ENCODE data around the gene ZNF432.

DNA sequence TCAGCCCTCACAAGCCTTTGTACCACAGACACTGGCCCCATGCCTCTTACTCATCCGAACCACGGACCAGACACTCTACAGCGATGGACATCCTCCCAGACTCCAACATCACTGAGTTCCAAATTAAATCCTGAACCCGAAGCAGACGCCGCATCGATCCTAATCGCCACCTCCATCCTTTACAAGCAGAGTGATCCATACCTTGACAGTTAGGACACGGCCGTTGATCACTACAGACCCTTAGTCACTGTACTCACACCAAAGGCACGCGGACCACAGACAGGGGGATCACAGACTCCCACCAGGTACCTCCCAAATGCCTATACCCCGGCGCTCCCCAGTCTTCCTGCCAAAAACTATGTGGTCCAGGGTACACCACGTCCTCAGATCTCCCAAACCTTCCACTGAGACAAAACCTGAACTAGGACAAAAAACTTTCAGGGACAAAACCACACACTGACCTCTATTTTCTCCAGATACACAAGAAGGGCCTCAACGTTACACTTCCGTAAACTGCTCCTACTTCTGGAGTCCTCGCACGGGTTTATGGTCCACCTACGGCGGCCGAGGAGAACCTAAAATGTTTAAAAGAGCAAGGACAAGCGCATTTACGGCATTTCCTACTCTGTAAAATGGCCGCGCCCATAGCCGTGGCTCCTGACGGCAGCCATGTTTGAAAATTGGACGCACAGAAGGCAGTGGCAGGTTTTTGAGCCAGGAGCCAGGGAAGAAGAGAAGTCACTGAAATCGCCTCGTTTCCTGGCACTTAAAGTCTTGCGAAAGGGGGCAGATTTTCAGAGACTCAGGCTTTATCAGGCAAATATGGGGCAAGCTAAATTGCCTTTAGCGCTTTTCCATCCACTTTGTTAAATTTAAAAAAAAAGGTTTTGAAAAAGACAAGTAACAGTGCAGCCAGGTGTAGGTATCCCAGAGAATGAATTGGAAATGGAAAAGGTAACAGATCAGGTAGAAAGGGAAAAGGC, 62.0 kb downstream of the ZNF432 start, which contains the start of gene ZNF350:
- TF ChIP-seq, protein P1, sequence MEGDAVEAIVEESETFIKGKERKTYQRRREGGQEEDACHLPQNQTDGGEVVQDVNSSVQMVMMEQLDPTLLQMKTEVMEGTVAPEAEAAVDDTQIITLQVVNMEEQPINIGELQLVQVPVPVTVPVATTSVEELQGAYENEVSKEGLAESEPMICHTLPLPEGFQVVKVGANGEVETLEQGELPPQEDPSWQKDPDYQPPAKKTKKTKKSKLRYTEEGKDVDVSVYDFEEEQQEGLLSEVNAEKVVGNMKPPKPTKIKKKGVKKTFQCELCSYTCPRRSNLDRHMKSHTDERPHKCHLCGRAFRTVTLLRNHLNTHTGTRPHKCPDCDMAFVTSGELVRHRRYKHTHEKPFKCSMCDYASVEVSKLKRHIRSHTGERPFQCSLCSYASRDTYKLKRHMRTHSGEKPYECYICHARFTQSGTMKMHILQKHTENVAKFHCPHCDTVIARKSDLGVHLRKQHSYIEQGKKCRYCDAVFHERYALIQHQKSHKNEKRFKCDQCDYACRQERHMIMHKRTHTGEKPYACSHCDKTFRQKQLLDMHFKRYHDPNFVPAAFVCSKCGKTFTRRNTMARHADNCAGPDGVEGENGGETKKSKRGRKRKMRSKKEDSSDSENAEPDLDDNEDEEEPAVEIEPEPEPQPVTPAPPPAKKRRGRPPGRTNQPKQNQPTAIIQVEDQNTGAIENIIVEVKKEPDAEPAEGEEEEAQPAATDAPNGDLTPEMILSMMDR (IDR thresholded peaks at IDR 0.05), result no peak
- TF ChIP-seq, protein P2, sequence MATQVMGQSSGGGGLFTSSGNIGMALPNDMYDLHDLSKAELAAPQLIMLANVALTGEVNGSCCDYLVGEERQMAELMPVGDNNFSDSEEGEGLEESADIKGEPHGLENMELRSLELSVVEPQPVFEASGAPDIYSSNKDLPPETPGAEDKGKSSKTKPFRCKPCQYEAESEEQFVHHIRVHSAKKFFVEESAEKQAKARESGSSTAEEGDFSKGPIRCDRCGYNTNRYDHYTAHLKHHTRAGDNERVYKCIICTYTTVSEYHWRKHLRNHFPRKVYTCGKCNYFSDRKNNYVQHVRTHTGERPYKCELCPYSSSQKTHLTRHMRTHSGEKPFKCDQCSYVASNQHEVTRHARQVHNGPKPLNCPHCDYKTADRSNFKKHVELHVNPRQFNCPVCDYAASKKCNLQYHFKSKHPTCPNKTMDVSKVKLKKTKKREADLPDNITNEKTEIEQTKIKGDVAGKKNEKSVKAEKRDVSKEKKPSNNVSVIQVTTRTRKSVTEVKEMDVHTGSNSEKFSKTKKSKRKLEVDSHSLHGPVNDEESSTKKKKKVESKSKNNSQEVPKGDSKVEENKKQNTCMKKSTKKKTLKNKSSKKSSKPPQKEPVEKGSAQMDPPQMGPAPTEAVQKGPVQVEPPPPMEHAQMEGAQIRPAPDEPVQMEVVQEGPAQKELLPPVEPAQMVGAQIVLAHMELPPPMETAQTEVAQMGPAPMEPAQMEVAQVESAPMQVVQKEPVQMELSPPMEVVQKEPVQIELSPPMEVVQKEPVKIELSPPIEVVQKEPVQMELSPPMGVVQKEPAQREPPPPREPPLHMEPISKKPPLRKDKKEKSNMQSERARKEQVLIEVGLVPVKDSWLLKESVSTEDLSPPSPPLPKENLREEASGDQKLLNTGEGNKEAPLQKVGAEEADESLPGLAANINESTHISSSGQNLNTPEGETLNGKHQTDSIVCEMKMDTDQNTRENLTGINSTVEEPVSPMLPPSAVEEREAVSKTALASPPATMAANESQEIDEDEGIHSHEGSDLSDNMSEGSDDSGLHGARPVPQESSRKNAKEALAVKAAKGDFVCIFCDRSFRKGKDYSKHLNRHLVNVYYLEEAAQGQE (IDR thresholded peaks at IDR 0.05; ENCODE audit: insufficient read depth in 1 of 2, low read depth in 2 of 2, low read length in 1 of 2), result no peak
- TF ChIP-seq POLR2AphosphoS5 (IDR thresholded peaks at IDR 0.05; ENCODE audit: low read depth, low read length) (peak; percentile 59; the same call in 1 of the 2 replicates), SIN3A (IDR thresholded peaks at IDR 0.05; ENCODE audit: borderline replicate concordance, insufficient read depth, low read depth, low read length) (0 out of 2 replicates have a peak, but pooled peaks have one; percentile 45), TCF7L2 (IDR thresholded peaks at IDR 0.05; ENCODE audit: low read depth, low read length) (peak; percentile 72)

Measured in Panc1 (cell line).